ENCODE measurements around the gene THAP8. TPM values are rescaled to one million over a fixed set of nuclear protein-coding genes. Genes with fewer than 3 reads are reported as not detected.

THAP8 gene
- total RNA-seq, 1 experiment from 2014 or later: 4.6 TPM

DNA sequence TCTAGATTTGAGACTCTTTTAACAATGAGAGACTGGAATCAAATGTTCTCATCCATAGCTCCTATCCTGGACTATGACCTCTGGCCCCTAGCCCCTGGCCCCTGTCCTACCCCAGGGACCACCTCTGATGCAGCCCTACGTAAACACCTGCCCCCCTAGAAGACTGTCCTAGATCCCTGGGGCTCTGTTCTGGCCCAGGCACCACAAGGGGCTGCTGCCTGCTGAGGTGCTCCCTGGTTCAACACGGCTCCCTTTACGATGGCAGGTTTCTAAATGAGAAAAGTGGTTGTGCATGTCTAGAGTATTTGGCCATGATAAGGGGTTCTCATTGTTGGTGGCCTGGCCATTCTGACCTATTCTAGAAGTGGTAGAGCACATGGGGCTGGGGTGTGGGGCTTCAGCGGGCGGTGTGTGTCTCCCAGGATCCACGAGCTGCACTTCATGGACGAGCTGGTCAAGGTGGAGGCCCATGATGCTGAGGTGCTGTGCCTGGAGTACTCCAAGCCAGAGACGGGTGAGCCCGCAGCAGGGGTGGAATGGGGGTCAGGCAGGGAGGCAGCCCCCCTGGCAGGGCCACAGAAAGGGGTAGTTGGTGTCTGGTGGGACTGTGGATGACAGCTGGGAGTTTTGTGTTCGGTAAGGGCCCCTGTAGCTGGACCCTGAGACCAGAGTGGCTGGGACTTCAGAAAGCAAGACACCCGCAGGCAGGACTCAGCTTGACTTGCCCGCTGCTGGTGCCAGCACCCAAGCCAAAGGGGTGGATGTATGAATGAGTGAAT lies 30.3 kb upstream of the THAP8 start:
- no peaks in the 10 kb centered on the region for H3K4me1 ChIP-seq (ENCODE audit: insufficient read depth, low read length, poor library complexity, severe bottlenecking)
- TF ChIP-seq EZH2 (IDR thresholded peaks at IDR 0.05; ENCODE audit: borderline replicate concordance, low read depth, low read length, poor library complexity, severe bottlenecking): no peak
- TF ChIP-seq, protein P1, sequence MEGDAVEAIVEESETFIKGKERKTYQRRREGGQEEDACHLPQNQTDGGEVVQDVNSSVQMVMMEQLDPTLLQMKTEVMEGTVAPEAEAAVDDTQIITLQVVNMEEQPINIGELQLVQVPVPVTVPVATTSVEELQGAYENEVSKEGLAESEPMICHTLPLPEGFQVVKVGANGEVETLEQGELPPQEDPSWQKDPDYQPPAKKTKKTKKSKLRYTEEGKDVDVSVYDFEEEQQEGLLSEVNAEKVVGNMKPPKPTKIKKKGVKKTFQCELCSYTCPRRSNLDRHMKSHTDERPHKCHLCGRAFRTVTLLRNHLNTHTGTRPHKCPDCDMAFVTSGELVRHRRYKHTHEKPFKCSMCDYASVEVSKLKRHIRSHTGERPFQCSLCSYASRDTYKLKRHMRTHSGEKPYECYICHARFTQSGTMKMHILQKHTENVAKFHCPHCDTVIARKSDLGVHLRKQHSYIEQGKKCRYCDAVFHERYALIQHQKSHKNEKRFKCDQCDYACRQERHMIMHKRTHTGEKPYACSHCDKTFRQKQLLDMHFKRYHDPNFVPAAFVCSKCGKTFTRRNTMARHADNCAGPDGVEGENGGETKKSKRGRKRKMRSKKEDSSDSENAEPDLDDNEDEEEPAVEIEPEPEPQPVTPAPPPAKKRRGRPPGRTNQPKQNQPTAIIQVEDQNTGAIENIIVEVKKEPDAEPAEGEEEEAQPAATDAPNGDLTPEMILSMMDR (conservative IDR thresholded peaks at IDR 0.05; ENCODE audit: low read depth, low read length): no peak
- no peak for DNase-seq (ENCODE audit: low spot score)
- H3K9me3 ChIP-seq (ENCODE audit: low read depth, low read length, poor library complexity, severe bottlenecking): no peaks in the 10 kb centered on the region
- H3K4me3 ChIP-seq (ENCODE audit: low read depth, low read length, poor library complexity, severe bottlenecking): no peak overlapping the region
- H3K27me3 ChIP-seq (replicated peaks; ENCODE audit: insufficient read depth, low read depth, low read length, poor library complexity): no peaks in the 10 kb centered on the region
- H3K27ac ChIP-seq (ENCODE audit: low read depth, low read length, poor library complexity, severe bottlenecking): no peak overlapping the region
- intact Hi-C loops (cut with micrococcal nuclease; ENCODE audit: unreplicated experiment): no loop called here
- H3K36me3 ChIP-seq (ENCODE audit: insufficient read depth, low read length, poor library complexity, severe bottlenecking): peaks cover 68% of the 10 kb centered on the region
- ChIA-PET POLR2A (ENCODE audit: low non-redundant PET) (no interaction called here), CTCF (no interaction called here)
- no TSS peak for BruUV-seq (replicated peaks)

DNA sequence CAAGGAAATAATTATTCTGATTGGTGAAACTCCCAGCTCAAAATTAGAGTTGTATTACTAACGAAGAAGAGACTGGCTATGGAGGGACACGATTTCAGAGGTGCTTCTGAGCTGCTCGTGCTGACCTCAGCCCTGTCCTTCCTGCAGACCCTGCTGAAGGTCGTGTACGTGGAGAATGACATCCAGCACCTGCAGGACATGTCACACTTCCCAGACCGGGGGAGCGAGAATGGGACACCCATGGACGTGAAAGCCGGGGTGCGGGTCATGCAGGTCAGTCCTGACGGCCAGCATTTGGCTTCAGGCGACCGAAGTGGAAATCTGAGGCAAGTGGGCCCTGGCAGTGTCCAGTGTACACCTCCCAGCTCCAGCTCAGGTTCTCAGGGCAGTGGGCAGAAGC lies 28.8 kb upstream of the THAP8 start:
- Histone ChIP-seq H3K4me1 (ENCODE audit: insufficient read depth, low read length, poor library complexity, severe bottlenecking) (no peaks in the 10 kb centered on the region), H3K36me3 (ENCODE audit: insufficient read depth, low read length, poor library complexity, severe bottlenecking) (peaks cover 56% of the 10 kb centered on the region), H3K27ac (ENCODE audit: low read depth, low read length, poor library complexity, severe bottlenecking) (no peak overlapping the region), H3K4me3 (ENCODE audit: low read depth, low read length, poor library complexity, severe bottlenecking) (no peak overlapping the region), H3K9me3 (ENCODE audit: low read depth, low read length, poor library complexity, severe bottlenecking) (no peaks in the 10 kb centered on the region), H3K27me3 (replicated peaks; ENCODE audit: insufficient read depth, low read depth, low read length, poor library complexity) (no peaks in the 10 kb centered on the region)
- TF ChIP-seq EZH2 (IDR thresholded peaks at IDR 0.05; ENCODE audit: borderline replicate concordance, low read depth, low read length, poor library complexity, severe bottlenecking): no peak
- TF ChIP-seq, protein P1 (conservative IDR thresholded peaks at IDR 0.05; ENCODE audit: low read depth, low read length): no peak
- CTCF ChIA-PET: no interaction called here
- POLR2A ChIA-PET (ENCODE audit: low non-redundant PET): no interaction called here
- no peak for DNase-seq (ENCODE audit: low spot score)
- intact Hi-C loops (cut with micrococcal nuclease; ENCODE audit: unreplicated experiment): no loop called here
- no TSS peak for BruUV-seq (replicated peaks)

DNA sequence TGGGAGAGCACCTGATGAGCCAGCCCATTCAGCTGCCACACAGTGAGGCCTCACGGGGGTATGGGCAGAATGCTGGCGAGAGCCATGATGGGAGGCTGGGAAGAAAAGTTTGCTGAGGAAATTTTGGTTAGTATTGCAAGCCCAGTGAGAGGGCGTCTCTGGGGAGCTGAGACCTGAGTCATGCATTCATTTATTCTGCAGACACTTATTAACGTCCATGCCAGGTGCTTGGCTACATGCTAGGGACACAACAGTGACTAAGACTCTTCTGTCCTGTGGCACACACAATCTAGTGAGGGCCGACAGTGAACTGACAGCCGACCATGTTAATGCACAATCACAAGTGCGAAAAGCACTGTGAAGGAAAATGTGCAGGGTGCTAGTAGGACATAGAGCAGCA lies 27.8 kb upstream of the THAP8 start:
- CTCF ChIA-PET: interaction anchor here (0.6 kb wide), 1 partner anchor 15 kb away, joined by 3 read pairs; no protein-coding TSS in a partner anchor

More for the DNA sequence above, 27.8 kb upstream of the THAP8 start:
- BruUV-seq (replicated peaks): no TSS peak
- no peak for TF ChIP-seq EZH2 (IDR thresholded peaks at IDR 0.05; ENCODE audit: borderline replicate concordance, low read depth, low read length, poor library complexity, severe bottlenecking)
- TF ChIP-seq, protein P1 (conservative IDR thresholded peaks at IDR 0.05; ENCODE audit: low read depth, low read length): no peak
- intact Hi-C loops (cut with micrococcal nuclease; ENCODE audit: unreplicated experiment): no loop called here
- POLR2A ChIA-PET (ENCODE audit: low non-redundant PET): no interaction called here
- no peaks in the 10 kb centered on the region for H3K4me1 ChIP-seq (ENCODE audit: insufficient read depth, low read length, poor library complexity, severe bottlenecking)
- no peak overlapping the region for H3K27ac ChIP-seq (ENCODE audit: low read depth, low read length, poor library complexity, severe bottlenecking)
- H3K36me3 ChIP-seq (ENCODE audit: insufficient read depth, low read length, poor library complexity, severe bottlenecking): peaks cover 50% of the 10 kb centered on the region
- no peaks in the 10 kb centered on the region for H3K27me3 ChIP-seq (replicated peaks; ENCODE audit: insufficient read depth, low read depth, low read length, poor library complexity)
- no peak overlapping the region for H3K4me3 ChIP-seq (ENCODE audit: low read depth, low read length, poor library complexity, severe bottlenecking)
- H3K9me3 ChIP-seq (ENCODE audit: low read depth, low read length, poor library complexity, severe bottlenecking): no peaks in the 10 kb centered on the region
- DNase-seq (ENCODE audit: low spot score): no peak

All from A673 (cell line).